ENCODE results near the gene GSN. TPM values are rescaled to one million over a fixed set of nuclear protein-coding genes. Genes with fewer than 3 reads are reported as not detected.

GSN gene
- total RNA-seq, 1 donor from 2014 or later, result 1.1 TPM

Other genes with a start within 250 kb of the GSN start
- 0.82 and 1.8 TPM in 2 replicates for gene C5, start 217.9 kb upstream of the GSN start, total RNA-seq
- 67.6 and 68.4 TPM in 2 replicates for gene CNTRL, start 193.2 kb upstream of the GSN start, total RNA-seq
- gene RAB14, start 66.3 kb upstream of the GSN start, total RNA-seq, result 62.0 and 63.2 TPM in 2 replicates
- 18.9 and 21.0 TPM in 2 replicates for gene STOM, start 102.1 kb downstream of the GSN start, total RNA-seq
- gene GGTA1, start 231.7 kb downstream of the GSN start, total RNA-seq, result not detected in 2 replicates

Measured in activated T-helper 2 cell treated with anti-CD3 and anti-CD28 coated beads, Interferon-gamma antibody, Interleukin-2, Interleukin-4, amounts not matched to agents 10 μg/mL and 5 μg/mL and 100 μg/mL, durations not matched to agents 14 hours and 24 hours and 36 hours (primary cell).